Omental fat pad (tissue), 4 donors: ENCODE results near the gene ACOX1. TPM values are rescaled to one million over a fixed set of nuclear protein-coding genes. Genes with fewer than 3 reads are reported as not detected.
A peak's percentile ranks its signal among the peaks of the same experiment; 100 is the strongest.

Experiments
- ATAC-seq: fragments of 150-250 bp; one replicate; pipeline ENCODE4 v1.9.1; 2016; ENCODE audit warnings: mild to moderate bottlenecking, moderate library complexity; ENCODE audit not compliant: low FRiP score
- DNase-seq: peaks from one replicate; pipeline ENCODE4 v3.0.0-alpha.2; 2019; ENCODE audit warnings: low spot score
- CTCF ChIP-seq, 3 donors: fragments of 450-650 bp; IDR thresholded peaks; one replicate each; pipeline ENCODE4 v1.5.1; 2016 to 2017; ENCODE audit warnings: antibody characterized with exemption in 3 of 3, mild to moderate bottlenecking in 3 of 3, moderate library complexity in 2 of 3
- total RNA-seq, 4 donors: library from RNA; depleted of rRNA; stranded (reverse); fragments of >200 nt; gene quantifications; one replicate each; pipeline ENCODE4 v1.1.0, GENCODE V29; 2016

The ACOX1 gene
- total RNA-seq, 4 donors from 2014 or later: 63.7 to 176 (median 123) TPM

- no peak for TF ChIP-seq CTCF (IDR thresholded peaks at IDR 0.05)
- ATAC-seq (no peak), DNase-seq (no peak)
Observed at GRCh38 chr17:76003915-76004314, 24.9 kb upstream of the ACOX1 start.

GRCh38 chr17:76002100-76002499, 23.1 kb upstream of the ACOX1 start:
- DNase-seq: no peak
- no peak for ATAC-seq
- TF ChIP-seq CTCF (IDR thresholded peaks at IDR 0.05): no peak

GRCh38 chr17:76000755-76001521, 22.0 kb upstream of the ACOX1 start, which contains the start of gene CDK3:
CDK3 (plus strand) TSS chr17:76000855; CDS start chr17:76001426, 571 bp downstream.
- ATAC-seq (no peak), DNase-seq (no peak)
- no peak for TF ChIP-seq CTCF (IDR thresholded peaks at IDR 0.05)

- no peak for TF ChIP-seq CTCF (IDR thresholded peaks at IDR 0.05)
- no peak for ATAC-seq
- peak; percentile 39 for DNase-seq
Observed at GRCh38 chr17:76000016-76000754, 21.2 kb upstream of the ACOX1 start.

- TF ChIP-seq CTCF (IDR thresholded peaks at IDR 0.05): no peak
- no peak for ATAC-seq
- no peak for DNase-seq
Observed at GRCh38 chr17:75998327-75998795, 19.4 kb upstream of the ACOX1 start.

- DNase-seq (no peak), ATAC-seq (peak; percentile 74)
- no peak for TF ChIP-seq CTCF (IDR thresholded peaks at IDR 0.05)
Observed at GRCh38 chr17:75996665-75997590, 18.0 kb upstream of the ACOX1 start.
